Measurements from ENCODE around the gene ZNF106. TPM values are rescaled to one million over a fixed set of nuclear protein-coding genes. Genes with fewer than 3 reads are reported as not detected.

The ZNF106 gene
- total RNA-seq, 1 experiment from 2014 or later: 102 TPM

DNA sequence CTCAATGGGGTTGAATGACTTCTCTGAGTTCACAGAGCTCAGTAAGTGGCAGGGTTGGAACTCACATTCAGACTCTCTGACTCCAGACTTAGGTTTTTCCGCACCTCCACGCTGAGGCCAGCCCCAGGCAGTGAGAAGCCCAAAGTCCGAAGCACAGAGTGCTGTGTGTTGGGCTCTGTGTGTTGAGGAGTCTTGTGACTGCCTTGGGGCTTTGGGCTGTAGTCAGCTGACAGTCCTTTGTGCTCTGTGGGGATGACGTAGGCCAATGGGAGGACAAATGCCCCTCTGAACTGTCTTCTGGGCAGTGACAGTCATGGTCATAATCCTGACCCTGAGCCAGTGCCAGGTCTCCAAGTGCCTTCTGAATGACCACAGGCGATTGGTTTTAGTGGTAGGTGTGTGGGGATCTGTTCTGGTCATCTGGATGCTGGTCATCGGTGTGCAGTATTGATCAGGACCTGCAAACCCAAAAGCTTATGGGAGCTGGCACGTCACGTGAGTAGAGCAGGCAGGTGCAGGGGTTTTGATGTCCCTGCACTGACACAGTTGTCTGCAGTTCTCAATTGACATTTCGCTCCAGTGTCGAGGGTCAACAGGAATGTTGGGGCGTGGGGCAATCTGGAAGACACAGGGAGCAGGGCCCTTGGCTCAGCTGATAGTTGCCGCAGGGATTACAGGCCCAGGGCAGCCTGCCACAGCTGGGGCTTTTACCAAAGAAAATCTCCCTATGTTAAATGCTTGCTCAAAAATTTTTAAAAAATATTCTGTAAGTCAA is 86.3 kb downstream of the ZNF106 start:
- BruUV-seq (replicated peaks): no TSS peak
- ChIA-PET POLR2A (ENCODE audit: low non-redundant PET) (no interaction called here), CTCF (no interaction called here)
- Histone ChIP-seq H3K4me3 (ENCODE audit: low read depth, low read length, poor library complexity, severe bottlenecking) (no peak overlapping the region), H3K27me3 (replicated peaks; ENCODE audit: insufficient read depth, low read depth, low read length, poor library complexity) (no peaks in the 10 kb centered on the region), H3K9me3 (ENCODE audit: low read depth, low read length, poor library complexity, severe bottlenecking) (no peaks in the 10 kb centered on the region), H3K27ac (ENCODE audit: low read depth, low read length, poor library complexity, severe bottlenecking) (no peak overlapping the region), H3K4me1 (ENCODE audit: insufficient read depth, low read length, poor library complexity, severe bottlenecking) (no peaks in the 10 kb centered on the region), H3K36me3 (ENCODE audit: insufficient read depth, low read length, poor library complexity, severe bottlenecking) (no peaks in the 10 kb centered on the region)
- TF ChIP-seq EZH2 (IDR thresholded peaks at IDR 0.05; ENCODE audit: borderline replicate concordance, low read depth, low read length, poor library complexity, severe bottlenecking): no peak
- TF ChIP-seq, protein P1, sequence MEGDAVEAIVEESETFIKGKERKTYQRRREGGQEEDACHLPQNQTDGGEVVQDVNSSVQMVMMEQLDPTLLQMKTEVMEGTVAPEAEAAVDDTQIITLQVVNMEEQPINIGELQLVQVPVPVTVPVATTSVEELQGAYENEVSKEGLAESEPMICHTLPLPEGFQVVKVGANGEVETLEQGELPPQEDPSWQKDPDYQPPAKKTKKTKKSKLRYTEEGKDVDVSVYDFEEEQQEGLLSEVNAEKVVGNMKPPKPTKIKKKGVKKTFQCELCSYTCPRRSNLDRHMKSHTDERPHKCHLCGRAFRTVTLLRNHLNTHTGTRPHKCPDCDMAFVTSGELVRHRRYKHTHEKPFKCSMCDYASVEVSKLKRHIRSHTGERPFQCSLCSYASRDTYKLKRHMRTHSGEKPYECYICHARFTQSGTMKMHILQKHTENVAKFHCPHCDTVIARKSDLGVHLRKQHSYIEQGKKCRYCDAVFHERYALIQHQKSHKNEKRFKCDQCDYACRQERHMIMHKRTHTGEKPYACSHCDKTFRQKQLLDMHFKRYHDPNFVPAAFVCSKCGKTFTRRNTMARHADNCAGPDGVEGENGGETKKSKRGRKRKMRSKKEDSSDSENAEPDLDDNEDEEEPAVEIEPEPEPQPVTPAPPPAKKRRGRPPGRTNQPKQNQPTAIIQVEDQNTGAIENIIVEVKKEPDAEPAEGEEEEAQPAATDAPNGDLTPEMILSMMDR (conservative IDR thresholded peaks at IDR 0.05; ENCODE audit: low read depth, low read length): no peak
- DNase-seq (ENCODE audit: low spot score): no peak
- intact Hi-C loops (cut with micrococcal nuclease; ENCODE audit: unreplicated experiment): no loop called here

DNA sequence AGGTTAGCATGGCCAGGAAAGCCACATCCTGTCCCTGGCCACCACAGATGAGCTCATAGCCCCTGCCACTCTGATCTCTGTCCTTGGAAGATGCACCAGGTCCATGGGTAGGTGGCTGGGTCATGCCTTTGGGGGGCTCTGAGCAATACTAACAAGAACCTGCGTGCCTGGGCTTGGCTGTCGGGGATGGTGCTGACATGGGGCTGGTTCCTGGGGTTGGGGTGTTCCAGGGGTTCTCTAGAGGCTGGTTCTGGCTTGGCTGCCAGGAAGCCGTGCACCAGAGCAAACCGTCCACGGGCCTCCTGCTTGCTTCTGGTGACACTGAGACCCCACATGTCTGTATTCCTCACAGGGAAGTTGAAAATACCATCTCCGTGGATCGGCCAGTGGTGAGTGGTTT is 87.6 kb downstream of the ZNF106 start:
- Histone ChIP-seq H3K9me3 (ENCODE audit: low read depth, low read length, poor library complexity, severe bottlenecking) (no peaks in the 10 kb centered on the region), H3K27me3 (replicated peaks; ENCODE audit: insufficient read depth, low read depth, low read length, poor library complexity) (no peaks in the 10 kb centered on the region), H3K4me1 (ENCODE audit: insufficient read depth, low read length, poor library complexity, severe bottlenecking) (no peaks in the 10 kb centered on the region), H3K36me3 (ENCODE audit: insufficient read depth, low read length, poor library complexity, severe bottlenecking) (no peaks in the 10 kb centered on the region), H3K4me3 (ENCODE audit: low read depth, low read length, poor library complexity, severe bottlenecking) (no peak overlapping the region), H3K27ac (ENCODE audit: low read depth, low read length, poor library complexity, severe bottlenecking) (no peak overlapping the region)
- no TSS peak for BruUV-seq (replicated peaks)
- DNase-seq (ENCODE audit: low spot score): no peak
- TF ChIP-seq, protein P1 (conservative IDR thresholded peaks at IDR 0.05; ENCODE audit: low read depth, low read length): no peak
- no peak for TF ChIP-seq EZH2 (IDR thresholded peaks at IDR 0.05; ENCODE audit: borderline replicate concordance, low read depth, low read length, poor library complexity, severe bottlenecking)
- CTCF ChIA-PET: no interaction called here
- POLR2A ChIA-PET (ENCODE audit: low non-redundant PET): no interaction called here
- intact Hi-C loops (cut with micrococcal nuclease; ENCODE audit: unreplicated experiment): no loop called here

GRCh38 chr15:42402455-42403205 is 88.3 kb downstream of the ZNF106 start:
- no peaks in the 10 kb centered on the region for H3K9me3 ChIP-seq (ENCODE audit: low read depth, low read length, poor library complexity, severe bottlenecking)
- TF ChIP-seq EZH2 (IDR thresholded peaks at IDR 0.05; ENCODE audit: borderline replicate concordance, low read depth, low read length, poor library complexity, severe bottlenecking): no peak
- TF ChIP-seq, protein P1 (conservative IDR thresholded peaks at IDR 0.05; ENCODE audit: low read depth, low read length): no peak
- DNase-seq (ENCODE audit: low spot score): no peak
- intact Hi-C loops (cut with micrococcal nuclease; ENCODE audit: unreplicated experiment): no loop called here
- no peak overlapping the region for H3K27ac ChIP-seq (ENCODE audit: low read depth, low read length, poor library complexity, severe bottlenecking)
- BruUV-seq (replicated peaks): no TSS peak
- H3K4me1 ChIP-seq (ENCODE audit: insufficient read depth, low read length, poor library complexity, severe bottlenecking): no peaks in the 10 kb centered on the region
- H3K4me3 ChIP-seq (ENCODE audit: low read depth, low read length, poor library complexity, severe bottlenecking): no peak overlapping the region
- no peaks in the 10 kb centered on the region for H3K36me3 ChIP-seq (ENCODE audit: insufficient read depth, low read length, poor library complexity, severe bottlenecking)
- H3K27me3 ChIP-seq (replicated peaks; ENCODE audit: insufficient read depth, low read depth, low read length, poor library complexity): no peaks in the 10 kb centered on the region
- CTCF ChIA-PET: no interaction called here
- POLR2A ChIA-PET (ENCODE audit: low non-redundant PET): no interaction called here
